Esophagus mucosa (tissue), 1 donor: Measurements from ENCODE around the gene CD1B. TPM values are rescaled to one million over a fixed set of nuclear protein-coding genes. Genes with fewer than 3 reads are reported as not detected.
"Not testable (repeated sequence)": the region's sequence is repeated elsewhere in the genome, so short reads cannot be mapped to it uniquely, and the experiment has no call there.

Experiments
- ATAC-seq: fragments of 200-7000 bp; cut with Tn5 transposase; one replicate; pipeline ENCODE4 v1.9.1; 2020
- total RNA-seq: library from RNA; stranded (reverse); gene quantifications from one replicate; pipeline ENCODE4 v1.2.4, GENCODE V29; 2023
- donor health status: DM: yes; HTN: yes; CAD: no.

Gene CD1B
- not detected for total RNA-seq

DNA sequence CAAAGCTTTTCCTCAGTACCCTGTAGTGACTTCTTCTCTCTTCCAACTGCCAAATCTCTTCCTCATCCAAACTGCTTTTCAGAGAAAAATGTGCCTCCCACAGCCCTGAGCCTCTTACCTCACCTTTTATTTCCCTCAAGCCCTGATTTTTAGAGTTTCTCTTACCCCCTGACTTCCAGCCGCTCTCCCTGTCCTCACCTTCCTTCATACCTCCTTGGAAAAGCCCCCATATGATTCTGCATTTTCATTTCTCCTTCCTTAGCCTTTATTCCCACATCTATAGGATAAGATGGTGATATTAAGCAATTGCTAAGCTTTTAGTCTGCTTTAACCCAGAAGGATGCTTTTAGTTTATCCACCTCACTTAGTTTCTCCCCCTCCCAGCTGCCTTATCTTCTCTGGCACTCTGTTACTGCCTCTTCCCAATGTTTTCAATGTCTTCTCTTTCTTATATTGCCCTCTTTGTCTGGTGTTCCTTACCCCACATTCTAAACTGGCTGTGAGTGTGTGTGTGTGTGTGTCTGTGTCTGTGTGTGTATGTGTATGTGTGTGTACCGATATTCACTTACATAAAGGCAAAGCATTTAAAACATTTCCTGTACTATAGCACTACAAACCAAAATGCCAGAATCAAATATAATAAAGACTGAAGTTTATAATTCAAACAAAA lies at the start of gene CD1B:
Gene CD1B, minus strand, starts transcription at position 51 of the 670 bp plus-strand sequence. CDS start 108 bp downstream, outside the sequence.
- ATAC-seq = no peak

DNA sequence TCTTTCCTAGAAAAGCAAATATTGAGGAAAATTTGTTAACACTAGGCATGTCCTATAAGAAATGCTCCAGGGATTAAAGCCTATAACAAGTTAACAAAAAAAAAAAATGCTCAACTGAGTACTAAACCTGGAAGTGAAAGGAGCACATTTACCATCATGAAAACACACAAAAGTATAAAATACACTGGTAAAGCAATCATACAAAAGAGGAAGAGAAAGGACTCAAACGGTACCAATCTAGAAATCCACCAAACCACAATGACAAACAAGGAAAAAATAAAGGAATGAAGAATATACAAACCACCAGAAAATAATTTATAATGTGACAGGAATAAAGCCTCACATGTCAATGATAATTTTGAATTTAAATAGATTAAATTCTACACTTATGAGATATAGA lies 43.5 kb upstream of the CD1B start:
- no peak for ATAC-seq

DNA sequence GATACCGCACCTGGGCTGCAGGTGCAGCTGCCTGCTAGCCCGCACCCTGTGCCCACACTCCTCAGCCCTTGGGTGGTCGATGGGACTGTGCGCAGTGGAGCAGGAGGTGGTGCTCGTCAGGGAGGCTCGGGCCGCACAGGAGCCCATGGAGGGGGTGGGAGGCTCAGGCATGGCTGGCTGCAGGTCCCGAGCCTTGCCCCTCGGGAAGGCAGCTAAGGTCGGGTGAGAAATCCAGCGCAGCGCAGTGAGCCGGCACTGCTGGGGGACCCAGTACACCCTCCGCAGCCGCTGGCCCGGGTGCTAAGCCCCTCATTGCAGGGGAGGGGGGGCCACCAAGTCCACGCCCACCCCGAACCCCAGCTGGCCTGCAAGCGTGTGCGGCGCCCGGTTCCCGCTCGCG lies 42.8 kb upstream of the CD1B start:
- not testable (repeated sequence) for ATAC-seq

DNA sequence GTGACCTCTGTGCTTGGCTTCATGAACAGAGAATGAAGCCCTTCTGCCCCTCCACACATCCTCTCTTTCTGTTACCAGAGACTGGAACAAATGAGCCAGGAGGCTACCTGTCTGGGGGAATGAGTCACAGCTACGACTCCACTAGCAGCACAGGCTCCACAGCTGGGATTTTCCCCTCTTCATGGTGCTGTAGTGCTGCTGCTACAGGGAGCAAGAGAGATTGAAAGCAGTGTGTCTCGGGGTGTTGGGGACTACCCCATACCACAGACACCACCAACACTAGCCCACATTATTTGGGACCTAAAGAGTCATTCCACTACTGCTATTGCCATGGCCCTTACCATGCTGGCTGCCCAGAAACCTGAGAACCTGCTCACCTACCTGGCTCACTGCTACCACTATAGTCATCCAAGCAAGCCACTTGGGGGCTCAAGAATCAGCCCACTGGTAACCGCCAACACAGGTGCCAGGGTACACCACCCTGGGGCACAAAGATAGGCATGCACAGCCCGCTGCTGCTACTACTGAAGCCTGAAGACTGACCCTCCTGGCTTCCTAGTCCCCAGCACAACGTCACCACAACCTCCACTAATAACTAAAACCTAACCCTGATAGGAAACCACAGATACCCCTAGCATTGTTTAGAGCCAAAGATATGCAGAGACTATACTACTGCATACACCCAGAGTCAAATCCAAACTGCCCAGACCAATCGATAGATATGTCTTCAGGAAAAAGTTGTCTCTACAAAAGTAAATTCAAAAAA lies 40.0 kb upstream of the CD1B start:
- no peak for ATAC-seq

DNA sequence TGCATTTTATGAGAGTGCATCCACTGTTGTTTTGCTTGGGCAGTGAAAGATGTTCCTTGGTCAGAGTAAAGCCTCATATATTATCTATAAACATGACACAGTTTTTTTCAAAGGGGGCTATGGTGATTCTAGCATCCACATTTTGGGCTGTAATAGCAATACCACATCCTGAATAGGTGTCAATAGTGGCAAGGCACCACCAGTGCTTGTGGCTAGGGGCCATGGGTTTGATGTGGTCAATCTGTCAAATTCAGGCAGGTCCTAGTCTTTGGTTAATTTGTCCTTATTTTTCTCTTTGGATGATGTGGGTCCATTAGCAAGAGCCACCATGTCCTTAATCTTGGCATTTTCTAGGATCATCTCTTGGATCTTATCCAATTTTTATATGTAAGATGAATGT lies 35.5 kb upstream of the CD1B start:
- no peak for ATAC-seq

- ATAC-seq = no peak
Observed at GRCh38 chr1:158362941-158363340, 31.6 kb upstream of the CD1B start.

DNA sequence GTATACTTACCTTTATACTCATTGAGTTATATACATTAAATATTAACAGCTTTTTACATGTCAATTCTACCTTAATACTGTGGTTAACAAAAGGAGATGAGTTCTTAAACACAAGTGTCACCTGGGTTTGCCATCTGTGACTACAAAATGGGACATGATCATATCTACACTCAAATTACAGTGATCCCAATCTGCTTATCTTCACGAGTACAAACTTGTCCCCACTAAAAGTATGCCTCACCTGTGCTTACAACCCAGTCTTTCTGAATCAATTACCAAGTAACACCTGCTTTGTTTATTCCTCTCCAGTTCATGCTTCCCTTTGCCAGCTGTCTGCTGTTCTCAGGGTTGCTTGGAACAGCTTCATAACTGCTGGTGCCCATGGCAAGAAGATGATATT lies 31.2 kb upstream of the CD1B start:
- ATAC-seq = no peak

- no peak for ATAC-seq
Observed at GRCh38 chr1:158357441-158357840, 26.1 kb upstream of the CD1B start.

DNA sequence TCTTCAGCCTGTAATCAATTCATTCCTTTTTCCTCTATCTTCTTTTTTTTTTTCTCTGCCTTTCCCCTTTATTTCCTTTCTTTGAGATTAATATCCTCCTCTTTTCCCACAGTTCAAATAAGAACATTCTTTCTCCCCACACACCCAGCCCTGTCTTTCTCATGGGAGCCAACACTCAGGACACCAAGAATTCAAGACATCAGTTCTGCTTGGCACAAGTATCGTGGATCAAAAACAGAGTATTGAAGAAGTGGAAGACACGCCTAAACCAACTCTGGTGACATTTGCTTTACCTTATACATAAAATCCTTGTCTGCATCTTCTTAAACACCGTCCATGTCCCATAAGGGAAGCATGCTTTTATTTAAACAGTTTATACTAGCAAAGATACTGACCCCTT lies 25.3 kb upstream of the CD1B start:
- no peak for ATAC-seq

GRCh38 chr1:158355773-158356285 lies 24.5 kb upstream of the CD1B start:
- no peak for ATAC-seq

GRCh38 chr1:158354255-158354654 lies 22.9 kb upstream of the CD1B start:
- no peak for ATAC-seq

DNA sequence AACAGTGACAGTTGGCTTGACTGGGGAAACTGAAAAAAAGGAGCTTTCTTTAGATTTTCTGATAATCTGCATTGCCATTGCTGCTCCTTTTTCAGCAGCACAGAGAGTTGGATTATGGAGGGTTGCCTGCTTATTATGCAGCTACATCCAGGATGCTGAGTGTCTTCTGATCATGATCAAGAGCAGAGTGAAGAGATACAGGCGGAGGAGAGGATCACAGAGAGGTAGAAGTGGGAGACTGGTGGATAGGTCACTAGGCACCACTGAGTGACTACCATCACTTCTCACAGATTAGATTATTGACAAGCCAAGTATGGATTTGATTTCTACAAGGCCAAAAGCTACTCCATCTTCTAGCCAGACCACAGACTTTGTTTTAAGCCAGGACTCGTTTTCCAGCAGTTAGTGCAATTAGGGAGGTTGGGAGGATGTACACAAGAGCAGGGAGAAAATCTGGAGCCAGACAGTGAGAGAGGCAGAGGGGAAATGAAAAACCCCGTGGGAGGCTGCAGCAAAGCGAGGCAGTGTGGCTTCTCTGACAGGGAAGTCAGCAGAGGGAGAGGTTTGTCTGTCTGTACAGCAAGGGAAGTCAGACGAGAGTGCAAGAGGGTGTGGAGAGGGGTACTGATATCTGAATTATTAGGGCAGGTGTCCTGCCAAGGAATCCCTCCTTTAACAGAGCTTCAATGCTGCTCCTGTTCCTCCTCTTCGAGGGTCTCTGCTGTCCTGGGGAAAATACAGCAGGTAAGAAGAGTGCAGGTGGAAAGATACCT lies 22.2 kb upstream of the CD1B start, which contains the start of gene CD1E:
Gene CD1E, plus strand, starts transcription at position 592 of the 773 bp plus-strand sequence. Its CDS starts 95 bp downstream, at position 687.
- no peak for ATAC-seq

DNA sequence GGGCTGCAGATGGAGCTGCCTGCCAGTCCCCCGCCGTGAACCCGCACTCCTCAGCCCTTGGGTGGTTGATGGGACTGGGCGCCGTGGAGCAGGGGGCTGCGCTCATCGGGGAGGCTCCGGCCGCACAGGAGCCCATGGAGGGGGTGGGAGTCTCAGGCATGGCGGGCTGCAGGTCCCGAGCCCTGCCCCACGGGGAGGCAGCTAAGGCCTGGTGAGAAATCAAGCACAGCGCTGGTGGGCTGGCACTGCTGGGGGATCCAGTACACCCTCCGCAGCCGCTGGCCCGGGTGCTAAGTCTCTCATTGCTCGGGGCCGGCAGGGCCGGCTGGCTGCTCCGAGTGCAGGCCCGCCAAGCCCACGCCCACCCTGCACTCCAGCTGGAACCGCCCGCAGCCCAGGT lies 17.6 kb upstream of the CD1B start:
- not testable (repeated sequence) for ATAC-seq

GRCh38 chr1:158336413-158336812 lies 5.1 kb upstream of the CD1B start:
- not testable (repeated sequence) for ATAC-seq

GRCh38 chr1:158335213-158335532 lies 3.8 kb upstream of the CD1B start:
- no peak for ATAC-seq

DNA sequence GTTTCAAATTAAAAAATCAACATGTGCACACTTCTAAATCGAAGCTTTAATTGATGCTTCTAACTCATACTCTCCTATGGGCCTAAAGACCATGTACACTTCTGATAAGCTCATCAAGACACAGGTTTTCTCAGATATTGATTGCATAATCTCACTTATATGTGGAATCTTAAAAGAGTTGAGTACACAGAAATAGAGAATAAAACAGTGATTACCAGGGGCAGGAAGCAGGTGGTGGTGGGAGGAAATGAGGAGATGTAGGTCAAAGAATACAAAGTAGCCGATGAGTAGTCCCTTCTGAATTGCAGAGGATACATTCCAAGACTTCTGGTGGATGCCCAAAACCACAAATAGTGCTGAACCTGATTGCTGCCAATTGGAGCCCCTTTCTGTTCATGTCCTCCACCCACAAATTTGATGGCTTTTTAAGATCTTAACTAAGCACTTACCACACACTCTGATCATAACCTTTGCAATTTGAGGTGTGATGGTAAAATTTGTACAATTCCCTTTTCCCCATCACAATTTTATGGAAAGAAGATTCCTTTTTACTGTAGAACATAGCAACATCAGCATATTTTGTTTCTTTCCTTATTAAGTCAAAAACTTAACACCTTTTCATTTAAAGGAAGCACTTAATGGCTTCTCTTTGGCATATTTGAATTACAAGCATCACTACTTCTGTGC lies 3.3 kb upstream of the CD1B start:
- ATAC-seq = no peak

GRCh38 chr1:158333405-158334155 lies 2.2 kb upstream of the CD1B start:
- ATAC-seq = no peak

GRCh38 chr1:158331106-158331425 lies 265 bp downstream of the CD1B start:
- ATAC-seq = no peak

DNA sequence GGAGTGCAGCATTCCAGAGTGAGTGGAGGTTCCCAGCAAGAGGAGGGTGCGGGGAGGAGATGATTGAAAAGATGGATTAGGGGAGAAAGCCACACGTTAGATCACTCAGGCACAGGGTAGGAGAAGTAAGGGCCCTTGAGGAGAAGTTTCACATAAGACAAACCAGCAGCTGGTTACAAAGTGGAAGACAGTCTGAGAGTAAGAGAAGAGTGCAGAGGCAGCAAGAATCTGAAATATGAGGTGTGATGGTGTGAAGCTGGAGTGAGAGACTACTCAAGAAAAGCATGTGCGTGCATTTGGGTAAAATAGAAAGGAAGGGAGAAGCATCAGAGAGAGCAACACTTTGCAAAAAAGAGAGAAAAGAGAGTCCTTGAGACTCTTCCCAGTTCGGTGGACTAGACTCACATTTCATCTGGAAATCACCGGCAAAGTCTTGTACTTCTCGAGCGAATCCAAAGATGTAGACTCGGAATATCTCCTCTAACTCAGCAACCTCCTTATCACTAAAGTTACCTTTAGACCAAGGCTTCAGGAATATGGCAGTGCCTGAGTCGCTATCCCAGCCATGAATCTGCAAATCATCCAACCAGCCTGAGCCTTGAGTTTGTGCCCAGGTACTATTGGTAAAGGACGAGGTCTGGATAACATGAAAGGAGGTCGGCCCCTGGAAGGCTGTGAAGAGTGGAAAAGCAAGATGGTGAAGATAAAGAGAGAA lies 783 bp downstream of the CD1B start:
- ATAC-seq = no peak

DNA sequence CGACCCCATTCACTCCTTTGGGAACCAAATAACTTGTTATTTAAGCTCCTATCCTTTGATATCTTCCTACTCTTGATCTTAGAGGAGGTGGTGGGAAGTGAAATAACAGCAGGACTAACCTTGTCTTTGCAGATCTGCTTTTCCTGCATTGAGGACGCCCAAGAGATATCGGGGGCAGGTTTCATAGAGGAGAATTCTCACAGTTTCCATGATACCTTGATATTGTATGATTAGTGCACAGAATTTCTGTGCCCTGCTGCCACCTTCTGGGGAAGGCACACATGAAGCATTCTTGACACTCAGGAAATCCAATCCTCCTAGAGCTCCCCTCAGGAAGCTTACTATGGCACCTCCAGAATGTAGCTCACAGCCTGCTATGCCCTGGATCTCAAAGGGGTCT lies 1.6 kb downstream of the CD1B start:
- no peak for ATAC-seq

GRCh38 chr1:158329300-158329699 lies 2.0 kb downstream of the CD1B start:
- no peak for ATAC-seq
